ENCODE data around the gene ZSCAN18.

ZSCAN18 gene

GRCh38 chr19:58035863-58036262 lies 62.2 kb downstream of the ZSCAN18 start:
- TF ChIP-seq CTCF (IDR thresholded peaks at IDR 0.05; ENCODE audit: low read depth, low read length, missing control alignments): no peak

GRCh38 chr19:58034477-58034793 lies 63.6 kb downstream of the ZSCAN18 start:
- DNase-seq (ENCODE audit: extremely low read depth, low read depth): no peak
- no peak for TF ChIP-seq CTCF (IDR thresholded peaks at IDR 0.05; ENCODE audit: low read depth, low read length, missing control alignments)
- no peak overlapping the region for H3K4me3 ChIP-seq (replicated peaks; ENCODE audit: low read depth, low read length)

More at GRCh38 chr19:58035863-58036262, 62.2 kb downstream of the ZSCAN18 start:
- no peak for DNase-seq (ENCODE audit: extremely low read depth, low read depth)
- H3K4me3 ChIP-seq (replicated peaks; ENCODE audit: low read depth, low read length): no peak overlapping the region
